Lower lobe of right lung (tissue), 2 donors: ENCODE measurements around the gene ETV6. TPM values are rescaled to one million over a fixed set of nuclear protein-coding genes. Genes with fewer than 3 reads are reported as not detected.

ENCODE experiments used
- ATAC-seq, 2 donors: fragments of 200-7000 bp; cut with Tn5 transposase; one replicate each; pipeline ENCODE4 v1.9.1; 2020 to 2022; ENCODE audit warnings: mild to moderate bottlenecking in 2 of 2, moderate library complexity in 2 of 2
- DNase-seq: peaks from one replicate; pipeline ENCODE4 v3.0.0-alpha.2; 2020
- H3K27ac ChIP-seq: fragments of 200-600 bp; one replicate; pipeline ENCODE4 v1.8.0; 2022
- H3K27me3 ChIP-seq: fragments of 200-600 bp; one replicate; pipeline ENCODE4 v1.8.0; 2022; ENCODE audit warnings: low read depth
- H3K36me3 ChIP-seq: fragments of 200-600 bp; one replicate; pipeline ENCODE4 v1.8.0; 2022; ENCODE audit warnings: mild to moderate bottlenecking
- H3K4me1 ChIP-seq: fragments of 200-600 bp; one replicate; pipeline ENCODE4 v1.8.0; 2022
- H3K4me3 ChIP-seq: fragments of 200-600 bp; one replicate; pipeline ENCODE4 v1.8.0; 2022; ENCODE audit warnings: mild to moderate bottlenecking
- H3K9me3 ChIP-seq: fragments of 200-600 bp; one replicate; pipeline ENCODE4 v1.8.0; 2022
- CTCF ChIP-seq: fragments of 200-600 bp; IDR thresholded peaks from one replicate; pipeline ENCODE4 v1.8.0; 2022; ENCODE audit warnings: antibody characterized with exemption, mild to moderate bottlenecking
- intact Hi-C: fragments of 100-400 bp; cut with DNase I; formaldehyde crosslinking; loops from one replicate; pipeline ENCODE4 v1.11.0; 2022
- total RNA-seq: library from RNA; stranded (reverse); fragmentation: NEBNext Ultra II Directional; extraction: Animal tissue kit (Norgen Biotek cat#: 25700); gene quantifications from one replicate; pipeline ENCODE4 v1.2.1, GENCODE V29; 2021
- donor health status: DM: no; HTN: yes; CAD: no; lungs with severe emphysema.

Gene ETV6
- total RNA-seq, 1 donor from 2014 or later: 48.4 TPM

GRCh38 chr12:11801643-11802042, 152.2 kb downstream of the ETV6 start:
- no peak for TF ChIP-seq CTCF
- H3K36me3 ChIP-seq: no peaks in the 10 kb centered on the region
- ATAC-seq: no peak
- H3K9me3 ChIP-seq: no peaks in the 10 kb centered on the region
- no peak overlapping the region for H3K27ac ChIP-seq
- H3K27me3 ChIP-seq: no peaks in the 10 kb centered on the region
- intact Hi-C loops: no loop called here
- DNase-seq: no peak
- no peak overlapping the region for H3K4me3 ChIP-seq
- H3K4me1 ChIP-seq: peaks cover 28% of the 10 kb centered on the region

- Histone ChIP-seq H3K4me1 (peaks cover 3% of the 10 kb centered on the region), H3K36me3 (no peaks in the 10 kb centered on the region), H3K27ac (no peak overlapping the region), H3K9me3 (no peaks in the 10 kb centered on the region), H3K27me3 (no peaks in the 10 kb centered on the region), H3K4me3 (no peak overlapping the region)
- no peak for TF ChIP-seq CTCF
- ATAC-seq (no peak), DNase-seq (no peak)
- intact Hi-C loops: no loop called here
These were observed 154.7 kb downstream of the ETV6 start for GRCh38 chr12:11804130-11804529.

GRCh38 chr12:11805043-11805442, 155.6 kb downstream of the ETV6 start:
- no peak for TF ChIP-seq CTCF
- no peak for DNase-seq
- intact Hi-C loops: no loop called here

GRCh38 chr12:11805680-11806079, 156.2 kb downstream of the ETV6 start:
- Histone ChIP-seq H3K9me3 (no peaks in the 10 kb centered on the region), H3K4me3 (no peak overlapping the region), H3K27ac (no peak overlapping the region), H3K36me3 (no peaks in the 10 kb centered on the region), H3K4me1 (peaks cover 2% of the 10 kb centered on the region), H3K27me3 (no peaks in the 10 kb centered on the region)
- intact Hi-C loops: no loop called here
- TF ChIP-seq CTCF: no peak
- no peak for ATAC-seq
- DNase-seq: no peak

More at GRCh38 chr12:11805043-11805442, 155.6 kb downstream of the ETV6 start:
- no peak for ATAC-seq
- Histone ChIP-seq H3K4me3 (no peak overlapping the region), H3K36me3 (no peaks in the 10 kb centered on the region), H3K27ac (no peak overlapping the region), H3K27me3 (no peaks in the 10 kb centered on the region), H3K9me3 (no peaks in the 10 kb centered on the region), H3K4me1 (no peaks in the 10 kb centered on the region)

- ATAC-seq (no peak), DNase-seq (no peak)
- intact Hi-C loops: no loop called here
- Histone ChIP-seq H3K4me1 (peaks cover 19% of the 10 kb centered on the region), H3K27ac (no peak overlapping the region), H3K4me3 (no peak overlapping the region), H3K36me3 (no peaks in the 10 kb centered on the region), H3K9me3 (no peaks in the 10 kb centered on the region), H3K27me3 (no peaks in the 10 kb centered on the region)
- TF ChIP-seq CTCF: no peak
These were observed 158.0 kb downstream of the ETV6 start for GRCh38 chr12:11807458-11807857.

GRCh38 chr12:11808931-11809330, 159.5 kb downstream of the ETV6 start:
- Histone ChIP-seq H3K36me3 (no peaks in the 10 kb centered on the region), H3K27me3 (no peaks in the 10 kb centered on the region), H3K9me3 (no peaks in the 10 kb centered on the region), H3K4me1 (peaks cover 33% of the 10 kb centered on the region), H3K4me3 (no peak overlapping the region), H3K27ac (no peak overlapping the region)
- TF ChIP-seq CTCF: no peak
- ATAC-seq: no peak
- intact Hi-C loops: no loop called here
- no peak for DNase-seq
